ENCODE measurements around the gene TM4SF18.

DNA sequence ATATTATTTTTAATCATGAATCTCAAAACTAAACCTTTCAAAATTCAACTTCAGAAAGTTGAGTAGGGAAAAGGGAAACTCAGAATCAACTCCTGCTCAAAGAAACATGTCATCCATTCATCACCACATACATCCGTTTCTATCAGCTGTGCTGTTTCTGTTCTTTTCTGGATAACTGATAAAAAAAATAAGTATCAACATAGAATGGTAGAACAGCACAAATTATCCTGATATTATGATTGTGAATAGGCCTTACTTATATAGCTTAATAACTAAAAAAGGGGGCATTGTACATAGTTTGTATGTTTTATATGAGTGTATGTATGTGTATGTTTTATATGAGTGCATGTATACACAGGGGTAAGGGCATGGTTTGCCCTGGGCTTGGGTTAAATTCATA, 41.0 kb upstream of the TM4SF18 start:
- TF ChIP-seq, protein P1, sequence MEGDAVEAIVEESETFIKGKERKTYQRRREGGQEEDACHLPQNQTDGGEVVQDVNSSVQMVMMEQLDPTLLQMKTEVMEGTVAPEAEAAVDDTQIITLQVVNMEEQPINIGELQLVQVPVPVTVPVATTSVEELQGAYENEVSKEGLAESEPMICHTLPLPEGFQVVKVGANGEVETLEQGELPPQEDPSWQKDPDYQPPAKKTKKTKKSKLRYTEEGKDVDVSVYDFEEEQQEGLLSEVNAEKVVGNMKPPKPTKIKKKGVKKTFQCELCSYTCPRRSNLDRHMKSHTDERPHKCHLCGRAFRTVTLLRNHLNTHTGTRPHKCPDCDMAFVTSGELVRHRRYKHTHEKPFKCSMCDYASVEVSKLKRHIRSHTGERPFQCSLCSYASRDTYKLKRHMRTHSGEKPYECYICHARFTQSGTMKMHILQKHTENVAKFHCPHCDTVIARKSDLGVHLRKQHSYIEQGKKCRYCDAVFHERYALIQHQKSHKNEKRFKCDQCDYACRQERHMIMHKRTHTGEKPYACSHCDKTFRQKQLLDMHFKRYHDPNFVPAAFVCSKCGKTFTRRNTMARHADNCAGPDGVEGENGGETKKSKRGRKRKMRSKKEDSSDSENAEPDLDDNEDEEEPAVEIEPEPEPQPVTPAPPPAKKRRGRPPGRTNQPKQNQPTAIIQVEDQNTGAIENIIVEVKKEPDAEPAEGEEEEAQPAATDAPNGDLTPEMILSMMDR (IDR thresholded peaks at IDR 0.05): no peak
- TF ChIP-seq EZH2 (IDR thresholded peaks at IDR 0.05): no peak
- no peak for TF ChIP-seq EZH2phosphoT487 (IDR thresholded peaks at IDR 0.05)

Data from neural progenitor cell (in vitro differentiated cells).